ENCODE measurements around the gene TTLL9.

DNA sequence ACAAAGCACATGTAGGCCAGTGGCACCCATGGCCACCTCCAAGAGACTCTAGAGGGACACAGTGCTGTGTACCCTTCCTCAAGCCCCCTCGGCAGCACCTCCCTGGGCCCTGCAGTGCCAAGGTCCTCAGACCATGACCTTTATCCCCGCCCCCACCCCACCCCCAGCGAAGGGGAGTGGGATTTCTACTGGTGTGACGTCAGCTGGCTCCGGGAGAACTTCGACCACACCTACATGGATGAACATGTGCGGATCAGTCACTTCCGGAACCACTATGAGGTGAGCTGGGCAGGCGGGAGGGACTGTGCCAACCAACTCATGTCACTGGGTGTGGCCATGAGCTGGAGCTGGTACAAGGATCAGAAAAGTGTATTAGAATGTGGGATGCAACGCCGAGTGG is 38.0 kb downstream of the TTLL9 start:
- TF ChIP-seq, protein P1, sequence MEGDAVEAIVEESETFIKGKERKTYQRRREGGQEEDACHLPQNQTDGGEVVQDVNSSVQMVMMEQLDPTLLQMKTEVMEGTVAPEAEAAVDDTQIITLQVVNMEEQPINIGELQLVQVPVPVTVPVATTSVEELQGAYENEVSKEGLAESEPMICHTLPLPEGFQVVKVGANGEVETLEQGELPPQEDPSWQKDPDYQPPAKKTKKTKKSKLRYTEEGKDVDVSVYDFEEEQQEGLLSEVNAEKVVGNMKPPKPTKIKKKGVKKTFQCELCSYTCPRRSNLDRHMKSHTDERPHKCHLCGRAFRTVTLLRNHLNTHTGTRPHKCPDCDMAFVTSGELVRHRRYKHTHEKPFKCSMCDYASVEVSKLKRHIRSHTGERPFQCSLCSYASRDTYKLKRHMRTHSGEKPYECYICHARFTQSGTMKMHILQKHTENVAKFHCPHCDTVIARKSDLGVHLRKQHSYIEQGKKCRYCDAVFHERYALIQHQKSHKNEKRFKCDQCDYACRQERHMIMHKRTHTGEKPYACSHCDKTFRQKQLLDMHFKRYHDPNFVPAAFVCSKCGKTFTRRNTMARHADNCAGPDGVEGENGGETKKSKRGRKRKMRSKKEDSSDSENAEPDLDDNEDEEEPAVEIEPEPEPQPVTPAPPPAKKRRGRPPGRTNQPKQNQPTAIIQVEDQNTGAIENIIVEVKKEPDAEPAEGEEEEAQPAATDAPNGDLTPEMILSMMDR (IDR thresholded peaks at IDR 0.05), result no peak
- TF ChIP-seq POLR2A (IDR thresholded peaks at IDR 0.05), result no peak
